Measurements from ENCODE around the gene SUSD1.
A peak's percentile ranks its signal among the peaks of the same experiment; 100 is the strongest.

Gene SUSD1

DNA sequence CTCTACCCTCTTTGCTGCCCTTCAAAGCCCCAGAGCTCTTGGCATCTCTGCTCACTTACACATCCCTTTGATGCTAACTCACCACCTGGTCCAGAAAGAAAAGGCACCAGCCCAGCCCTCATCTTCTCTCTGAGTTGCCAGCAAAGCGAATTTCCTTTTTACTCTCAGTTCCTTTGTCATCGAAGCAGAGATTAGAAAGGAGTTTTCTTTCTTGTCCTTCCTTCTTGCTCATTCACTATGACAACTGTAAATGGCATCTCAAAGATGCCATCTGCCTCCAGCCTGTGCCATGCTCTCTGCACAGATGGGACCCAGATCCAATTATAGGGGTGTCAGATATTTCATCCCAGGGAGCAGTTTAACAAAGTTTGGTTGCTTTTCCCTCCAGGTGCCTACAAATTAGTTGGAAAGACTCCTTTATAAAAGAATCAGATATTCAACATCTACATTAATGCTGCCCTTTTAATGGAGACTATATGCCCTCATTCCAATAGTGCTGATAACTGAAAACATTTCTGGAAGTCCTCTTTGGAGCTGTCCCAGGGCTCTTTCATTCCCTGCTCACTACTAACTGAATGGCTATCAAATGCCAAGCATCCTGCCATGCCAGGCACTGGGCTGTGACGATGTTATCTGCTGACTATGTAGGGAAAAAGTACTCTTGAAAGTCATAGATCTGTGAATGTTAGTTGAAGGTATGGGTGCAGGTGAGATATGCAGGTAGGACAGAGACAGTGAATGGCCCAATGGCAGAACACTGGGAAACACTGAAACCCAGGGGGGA, 58.9 kb downstream of the SUSD1 start:
- Histone ChIP-seq H3K36me3 (ENCODE audit: insufficient read depth, low read length) (peaks cover under 1% of the 10 kb centered on the region; the same call in 1 of the 2 replicates), H3K79me2 (ENCODE audit: control insufficient read depth, insufficient read depth, low read length, unreplicated experiment) (no peaks in the 10 kb centered on the region), H2AFZ (ENCODE audit: low read length, unreplicated experiment) (no peak overlapping the region), H3K4me3 (ENCODE audit: low read depth, low read length) (no peak overlapping the region), H3K27ac (ENCODE audit: low read depth, low read length) (no peak overlapping the region), H3K4me1 (ENCODE audit: control insufficient read depth, insufficient read depth, low read length, unreplicated experiment) (peaks cover 13% of the 10 kb centered on the region), H3K27me3 (ENCODE audit: insufficient read depth, low read length) (no peaks in the 10 kb centered on the region)

DNA sequence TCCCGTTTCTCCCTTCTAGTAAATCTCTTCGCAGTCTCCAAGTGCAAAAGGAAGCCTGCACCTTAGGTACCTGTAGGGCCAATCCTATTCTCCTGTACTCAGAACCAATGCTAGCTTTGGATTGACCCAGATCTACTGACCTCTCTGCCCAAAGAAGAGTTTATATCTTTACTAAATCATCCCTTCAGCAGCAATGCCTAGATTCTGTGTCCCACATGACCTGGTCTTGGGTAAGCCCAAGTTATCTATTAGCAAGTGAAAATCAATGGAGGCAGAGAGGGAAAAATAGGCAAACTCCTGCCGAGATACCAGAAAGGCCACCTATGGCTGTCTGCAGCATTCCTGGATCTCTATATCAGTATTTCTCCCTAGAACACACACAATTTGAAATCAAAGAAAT, 60.0 kb downstream of the SUSD1 start:
- Histone ChIP-seq H3K27me3 (ENCODE audit: insufficient read depth, low read length) (no peaks in the 10 kb centered on the region), H2AFZ (ENCODE audit: low read length, unreplicated experiment) (no peak overlapping the region), H3K36me3 (ENCODE audit: insufficient read depth, low read length) (no peaks in the 10 kb centered on the region), H3K4me3 (ENCODE audit: low read depth, low read length) (no peak overlapping the region), H3K79me2 (ENCODE audit: control insufficient read depth, insufficient read depth, low read length, unreplicated experiment) (no peaks in the 10 kb centered on the region), H3K27ac (ENCODE audit: low read depth, low read length) (no peak overlapping the region), H3K4me1 (ENCODE audit: control insufficient read depth, insufficient read depth, low read length, unreplicated experiment) (peaks cover 13% of the 10 kb centered on the region)

DNA sequence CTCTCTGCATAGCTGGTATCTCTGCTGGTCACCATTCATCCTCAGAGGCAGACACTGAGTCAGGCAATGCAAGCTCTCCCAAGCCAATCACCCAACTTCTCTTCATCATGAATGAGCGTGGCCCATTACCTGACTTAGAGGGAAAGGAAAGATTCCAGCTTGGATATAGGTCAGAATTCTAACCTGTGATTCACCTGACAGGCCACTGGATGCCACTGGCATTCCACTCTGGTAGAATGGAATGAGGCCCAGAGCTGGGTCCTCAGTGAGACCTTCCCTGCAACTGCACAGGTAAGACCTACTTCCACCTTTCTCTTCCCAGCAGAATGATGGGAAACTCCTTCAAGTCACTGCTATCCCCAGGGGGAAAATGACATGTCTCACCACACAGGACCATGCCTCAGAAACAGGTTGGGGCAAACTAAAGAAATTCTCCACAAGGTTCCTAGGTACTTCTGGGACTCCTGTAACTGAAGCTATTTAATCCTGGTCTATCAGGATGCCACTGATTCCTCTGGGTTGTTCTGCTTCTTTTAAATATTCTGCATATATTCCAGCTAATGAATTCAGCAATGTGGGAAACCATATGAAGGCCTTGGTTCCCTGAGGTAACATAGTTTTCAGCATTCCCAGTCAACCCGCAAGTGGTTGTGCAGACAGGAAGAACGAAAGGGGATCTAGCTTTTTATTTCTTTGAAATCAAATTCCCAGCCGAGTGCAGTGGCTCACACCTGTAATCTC, 62.0 kb downstream of the SUSD1 start:
- peak overlapping the region; percentile 64 for H3K27ac ChIP-seq (ENCODE audit: low read depth, low read length)
- H3K36me3 ChIP-seq (ENCODE audit: insufficient read depth, low read length), result no peaks in the 10 kb centered on the region
- no peaks in the 10 kb centered on the region for H3K79me2 ChIP-seq (ENCODE audit: control insufficient read depth, insufficient read depth, low read length, unreplicated experiment)
- no peak overlapping the region for H2AFZ ChIP-seq (ENCODE audit: low read length, unreplicated experiment)
- peaks cover 13% of the 10 kb centered on the region for H3K4me1 ChIP-seq (ENCODE audit: control insufficient read depth, insufficient read depth, low read length, unreplicated experiment)
- H3K4me3 ChIP-seq (ENCODE audit: low read depth, low read length), result peak overlapping the region; percentile 2; the same call in 1 of the 2 replicates
- H3K27me3 ChIP-seq (ENCODE audit: insufficient read depth, low read length), result no peaks in the 10 kb centered on the region

DNA sequence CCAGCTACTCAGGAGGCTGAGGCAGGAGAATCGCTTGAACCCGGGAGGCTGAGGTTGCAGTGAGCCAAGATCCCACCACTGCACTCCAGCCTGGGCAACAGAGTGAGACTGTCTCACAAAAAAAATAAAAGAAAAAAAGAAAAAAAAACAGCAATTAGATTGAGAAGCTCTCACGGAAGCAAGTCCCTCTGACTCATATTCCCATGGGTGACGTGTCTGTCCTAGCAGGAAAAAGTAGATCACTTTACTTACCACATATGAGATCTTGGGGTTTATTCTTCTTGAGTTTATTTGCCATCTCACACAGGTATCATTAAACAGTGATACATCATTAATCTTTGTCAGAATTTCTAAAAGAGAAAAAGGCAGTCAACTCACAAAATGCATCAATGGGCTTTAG, 62.6 kb downstream of the SUSD1 start:
- Histone ChIP-seq H3K4me1 (ENCODE audit: control insufficient read depth, insufficient read depth, low read length, unreplicated experiment) (peaks cover 13% of the 10 kb centered on the region), H3K36me3 (ENCODE audit: insufficient read depth, low read length) (no peaks in the 10 kb centered on the region), H3K27me3 (ENCODE audit: insufficient read depth, low read length) (no peaks in the 10 kb centered on the region), H3K27ac (ENCODE audit: low read depth, low read length) (peak overlapping the region; percentile 64), H3K4me3 (ENCODE audit: low read depth, low read length) (peak overlapping the region; percentile 2; the same call in 1 of the 2 replicates), H3K79me2 (ENCODE audit: control insufficient read depth, insufficient read depth, low read length, unreplicated experiment) (no peaks in the 10 kb centered on the region), H2AFZ (ENCODE audit: low read length, unreplicated experiment) (no peak overlapping the region)

DNA sequence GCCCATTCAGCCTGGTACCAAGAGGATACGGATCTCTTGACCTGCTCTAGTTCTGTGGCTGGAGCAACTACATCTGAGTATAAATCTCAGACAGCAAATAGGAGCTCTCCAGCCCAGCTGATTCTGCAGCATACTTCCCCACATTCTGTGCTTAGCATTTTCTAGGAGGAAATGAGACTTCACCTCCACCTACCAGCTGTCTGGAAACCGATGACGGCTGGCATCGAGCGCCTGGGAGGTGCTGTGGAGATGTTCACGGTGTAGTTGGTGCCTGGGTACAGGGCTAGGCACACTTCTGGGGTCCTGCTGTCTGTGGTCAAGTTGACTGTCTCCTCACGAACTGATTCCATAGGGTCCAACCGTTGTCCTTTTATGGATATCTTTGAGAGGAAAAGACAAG, 63.6 kb downstream of the SUSD1 start:
- Histone ChIP-seq H3K79me2 (ENCODE audit: control insufficient read depth, insufficient read depth, low read length, unreplicated experiment) (no peaks in the 10 kb centered on the region), H3K4me1 (ENCODE audit: control insufficient read depth, insufficient read depth, low read length, unreplicated experiment) (peaks cover 13% of the 10 kb centered on the region), H3K27ac (ENCODE audit: low read depth, low read length) (no peak overlapping the region)

DNA sequence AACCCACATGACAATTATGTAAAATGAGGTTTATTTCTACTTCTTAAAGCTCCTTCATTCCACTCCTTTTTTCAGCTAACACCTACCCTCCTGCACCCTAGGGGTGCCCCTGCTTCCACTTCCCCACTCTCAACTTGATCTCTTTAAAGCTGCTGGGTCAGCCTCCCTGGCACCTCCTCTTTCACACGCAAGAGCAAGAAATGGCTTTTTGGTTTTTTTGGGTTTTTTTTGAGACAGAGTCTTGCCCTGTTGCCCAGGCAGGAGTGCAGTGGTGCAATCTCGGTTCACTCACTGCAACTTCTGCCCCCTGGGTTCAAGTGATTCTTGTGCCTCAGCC, 64.4 kb downstream of the SUSD1 start:
- Histone ChIP-seq H2AFZ (ENCODE audit: low read length, unreplicated experiment) (no peak overlapping the region), H3K36me3 (ENCODE audit: insufficient read depth, low read length) (no peaks in the 10 kb centered on the region), H3K4me1 (ENCODE audit: control insufficient read depth, insufficient read depth, low read length, unreplicated experiment) (peaks cover 13% of the 10 kb centered on the region), H3K27me3 (ENCODE audit: insufficient read depth, low read length) (no peaks in the 10 kb centered on the region), H3K4me3 (ENCODE audit: low read depth, low read length) (no peak overlapping the region), H3K79me2 (ENCODE audit: control insufficient read depth, insufficient read depth, low read length, unreplicated experiment) (no peaks in the 10 kb centered on the region), H3K27ac (ENCODE audit: low read depth, low read length) (no peak overlapping the region)

More for the DNA sequence above, 63.6 kb downstream of the SUSD1 start:
- Histone ChIP-seq H3K27me3 (ENCODE audit: insufficient read depth, low read length) (no peaks in the 10 kb centered on the region), H3K4me3 (ENCODE audit: low read depth, low read length) (no peak overlapping the region), H2AFZ (ENCODE audit: low read length, unreplicated experiment) (no peak overlapping the region), H3K36me3 (ENCODE audit: insufficient read depth, low read length) (no peaks in the 10 kb centered on the region)

DNA sequence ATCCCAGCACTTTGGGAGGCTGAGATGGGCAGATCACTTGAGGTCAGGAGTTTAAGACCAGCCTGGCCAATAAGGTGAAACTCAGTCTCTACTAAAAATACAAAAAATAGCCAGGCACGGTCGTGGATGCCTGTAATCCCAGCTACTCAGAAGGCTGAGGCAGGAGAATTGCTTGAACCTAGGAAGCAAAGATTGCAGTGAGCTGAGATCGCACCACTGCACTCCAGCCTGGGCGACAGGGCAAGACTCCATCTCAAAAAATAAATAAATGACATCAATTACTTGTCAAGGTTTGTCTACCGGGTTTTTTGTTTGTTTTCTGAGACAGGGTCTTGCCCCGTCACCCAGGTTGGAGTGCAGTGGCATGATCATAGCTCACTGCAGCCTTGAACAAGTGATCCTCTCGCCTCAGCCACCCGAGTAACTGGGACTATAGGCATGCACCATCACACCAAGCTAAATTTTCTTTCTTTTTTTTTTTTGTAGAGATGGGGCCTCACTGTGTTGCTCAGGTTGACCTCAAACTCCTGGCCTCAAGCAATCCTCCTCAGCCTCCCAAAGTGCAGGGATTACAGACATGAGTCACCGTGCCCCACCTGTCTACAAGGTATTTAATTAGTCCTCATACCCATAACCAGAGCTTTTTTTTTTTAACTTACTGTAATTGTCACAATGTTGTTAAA, 64.9 kb downstream of the SUSD1 start:
- H3K27ac ChIP-seq (ENCODE audit: low read depth, low read length), result no peak overlapping the region
- H3K36me3 ChIP-seq (ENCODE audit: insufficient read depth, low read length), result no peaks in the 10 kb centered on the region
- H3K27me3 ChIP-seq (ENCODE audit: insufficient read depth, low read length), result no peaks in the 10 kb centered on the region
- H2AFZ ChIP-seq (ENCODE audit: low read length, unreplicated experiment), result no peak overlapping the region
- peaks cover 13% of the 10 kb centered on the region for H3K4me1 ChIP-seq (ENCODE audit: control insufficient read depth, insufficient read depth, low read length, unreplicated experiment)
- H3K4me3 ChIP-seq (ENCODE audit: low read depth, low read length), result no peak overlapping the region
- no peaks in the 10 kb centered on the region for H3K79me2 ChIP-seq (ENCODE audit: control insufficient read depth, insufficient read depth, low read length, unreplicated experiment)

DNA sequence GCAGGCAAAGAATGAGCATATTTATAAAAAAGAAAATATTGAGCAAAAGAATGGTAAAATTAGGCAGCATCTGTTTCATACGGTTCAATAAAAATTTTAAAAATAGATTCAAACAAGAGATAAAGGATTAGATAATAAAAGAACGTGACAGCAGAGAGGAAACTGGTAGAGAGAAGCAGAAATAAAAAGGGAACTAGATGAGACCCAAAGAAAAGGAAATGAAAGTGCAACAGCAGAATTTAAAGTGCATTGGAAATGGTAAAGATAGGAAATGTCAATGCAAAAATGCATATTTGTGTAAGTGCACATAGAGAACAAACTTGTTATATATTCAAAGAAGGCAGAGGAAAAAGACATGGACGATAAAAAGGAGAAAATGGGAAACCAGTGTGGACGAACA, 70.2 kb downstream of the SUSD1 start:
- H3K36me3 ChIP-seq (ENCODE audit: insufficient read depth, low read length), result no peaks in the 10 kb centered on the region
- no peak overlapping the region for H3K27ac ChIP-seq (ENCODE audit: low read depth, low read length)
- H3K4me3 ChIP-seq (ENCODE audit: low read depth, low read length), result no peak overlapping the region

DNA sequence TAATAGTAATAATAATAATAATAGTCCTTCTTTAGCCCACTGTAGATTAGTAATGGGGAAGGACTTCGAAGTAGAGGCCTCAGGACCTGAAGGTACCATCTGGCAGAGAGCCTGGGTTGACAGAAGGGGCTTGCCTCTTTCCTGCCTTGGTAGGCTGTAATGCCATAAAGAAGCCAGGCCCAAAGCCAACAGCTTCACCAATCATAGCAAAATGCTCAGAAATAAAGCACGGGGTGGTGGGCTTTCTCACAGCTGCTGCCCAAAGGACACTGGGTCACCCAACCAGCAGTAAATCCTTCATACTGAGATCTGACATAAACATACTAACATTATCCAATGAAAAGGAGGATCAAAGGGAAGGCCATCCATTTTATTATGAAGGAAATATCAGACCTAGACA, 70.7 kb downstream of the SUSD1 start:
- no peaks in the 10 kb centered on the region for H3K4me1 ChIP-seq (ENCODE audit: control insufficient read depth, insufficient read depth, low read length, unreplicated experiment)
- H3K36me3 ChIP-seq (ENCODE audit: insufficient read depth, low read length), result no peaks in the 10 kb centered on the region
- H3K4me3 ChIP-seq (ENCODE audit: low read depth, low read length), result no peak overlapping the region
- H3K27ac ChIP-seq (ENCODE audit: low read depth, low read length), result no peak overlapping the region
- H3K27me3 ChIP-seq (ENCODE audit: insufficient read depth, low read length), result no peaks in the 10 kb centered on the region
- no peak overlapping the region for H2AFZ ChIP-seq (ENCODE audit: low read length, unreplicated experiment)
- no peaks in the 10 kb centered on the region for H3K79me2 ChIP-seq (ENCODE audit: control insufficient read depth, insufficient read depth, low read length, unreplicated experiment)

More for the DNA sequence above, 70.2 kb downstream of the SUSD1 start:
- Histone ChIP-seq H2AFZ (ENCODE audit: low read length, unreplicated experiment) (no peak overlapping the region), H3K79me2 (ENCODE audit: control insufficient read depth, insufficient read depth, low read length, unreplicated experiment) (no peaks in the 10 kb centered on the region), H3K27me3 (ENCODE audit: insufficient read depth, low read length) (no peaks in the 10 kb centered on the region), H3K4me1 (ENCODE audit: control insufficient read depth, insufficient read depth, low read length, unreplicated experiment) (no peaks in the 10 kb centered on the region)

DNA sequence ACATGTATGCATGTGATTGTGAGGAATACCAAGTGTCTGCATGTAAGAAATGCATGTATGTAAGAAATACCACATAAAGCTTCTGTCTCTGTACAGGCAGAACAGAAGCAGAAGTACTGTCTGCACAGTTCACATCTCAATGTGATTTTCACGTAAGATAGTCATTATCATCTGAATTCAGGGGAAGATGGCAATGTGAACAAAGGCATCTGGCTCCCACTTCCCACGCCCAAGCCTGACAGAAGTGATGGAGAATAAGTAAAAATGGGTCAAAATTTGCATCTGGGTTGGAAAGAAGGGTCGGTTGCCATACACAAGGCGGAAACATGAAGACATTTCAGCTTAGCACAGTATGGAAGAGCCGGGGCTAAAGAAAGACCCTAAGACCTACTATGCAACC, 71.7 kb downstream of the SUSD1 start:
- no peak overlapping the region for H3K27ac ChIP-seq (ENCODE audit: low read depth, low read length)

More for the DNA sequence above, 71.7 kb downstream of the SUSD1 start:
- Histone ChIP-seq H3K79me2 (ENCODE audit: control insufficient read depth, insufficient read depth, low read length, unreplicated experiment) (no peaks in the 10 kb centered on the region), H3K4me3 (ENCODE audit: low read depth, low read length) (no peak overlapping the region), H3K4me1 (ENCODE audit: control insufficient read depth, insufficient read depth, low read length, unreplicated experiment) (no peaks in the 10 kb centered on the region), H3K36me3 (ENCODE audit: insufficient read depth, low read length) (no peaks in the 10 kb centered on the region), H2AFZ (ENCODE audit: low read length, unreplicated experiment) (no peak overlapping the region), H3K27me3 (ENCODE audit: insufficient read depth, low read length) (no peaks in the 10 kb centered on the region)

Measured in ACC112 (cell line).